ENCODE results near the gene FBH1. TPM values are rescaled to one million over a fixed set of nuclear protein-coding genes. Genes with fewer than 3 reads are reported as not detected.
"Not testable (repeated sequence)": the region's sequence is repeated elsewhere in the genome, so short reads cannot be mapped to it uniquely, and the experiment has no call there.

The FBH1 gene
- total RNA-seq, 1 experiment from 2014 or later: 50.5 TPM

DNA sequence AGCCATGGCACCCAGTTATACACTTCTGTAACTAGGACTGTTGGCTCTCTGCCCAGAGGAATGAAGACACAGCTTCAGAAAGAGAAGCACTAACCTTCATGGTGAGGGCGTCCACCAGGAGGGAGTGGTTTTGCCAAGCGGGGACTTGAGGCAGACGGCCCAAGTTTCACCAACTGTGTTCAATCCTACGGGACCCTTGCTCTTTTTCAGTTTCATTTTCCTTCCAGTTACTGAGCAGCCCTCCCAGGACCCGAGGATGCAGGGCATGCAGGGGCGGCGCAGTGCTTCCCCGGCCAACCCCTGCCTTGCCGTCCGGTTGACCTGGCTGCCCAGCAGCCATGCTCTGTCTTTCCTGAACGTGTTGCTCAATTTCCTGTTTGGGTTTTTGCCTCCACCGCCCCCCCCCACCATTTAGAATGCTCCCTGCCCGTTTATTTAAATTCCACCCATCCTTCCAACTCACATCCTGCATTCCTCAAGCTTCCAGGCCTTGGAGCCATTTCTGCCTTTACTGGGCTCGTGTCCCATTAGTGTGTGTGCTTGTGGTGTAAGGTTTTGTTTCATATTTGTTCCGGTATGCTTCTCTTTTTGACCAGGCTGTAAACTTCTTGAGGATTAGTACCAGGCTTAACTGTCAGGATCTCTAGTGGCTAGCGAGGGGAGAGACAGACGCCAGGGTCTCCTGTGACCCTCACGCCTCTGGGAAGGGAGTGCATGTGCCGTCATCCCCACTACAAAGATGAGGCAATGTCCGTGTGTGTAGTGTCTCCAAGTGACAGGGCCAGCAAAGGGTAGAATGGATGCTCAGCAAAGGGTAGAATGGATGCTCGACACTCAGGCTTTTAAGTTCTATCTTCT, 55.7 kb downstream of the FBH1 start:
- ChIA-PET POLR2A (interaction anchor here (0.6 kb wide), 1 partner anchor 139 kb away, joined by 11 read pairs; no protein-coding TSS in a partner anchor), CTCF (no interaction called here)
- in situ Hi-C loops (cut with HindIII; ENCODE audit: low pct_unique_long_range_greater_than_20kb, low sequenced_read_pairs) (no loop called here), intact Hi-C loops (cut with micrococcal nuclease; ENCODE audit: unreplicated experiment) (loop anchor here (10.0 kb wide), 1 partner anchor 109 kb away; no protein-coding TSS in a partner anchor)
- H3K4me3 ChIP-seq (ENCODE audit: low read depth in 2 of 2, low read length in 2 of 2): no peak overlapping the region
- no peak overlapping the region for H3K27ac ChIP-seq (ENCODE audit: low read length)
- H3K27me3 ChIP-seq (ENCODE audit: control insufficient read depth, insufficient read depth, low read length): no peaks in the 10 kb centered on the region
- no peaks in the 10 kb centered on the region for H3K4me1 ChIP-seq (ENCODE audit: control insufficient read depth, insufficient read depth, low read length)
- H3K9me3 ChIP-seq (ENCODE audit: control insufficient read depth, insufficient read depth, low read depth, low read length): no peaks in the 10 kb centered on the region
- DNase-seq (ENCODE audit: low read depth, low spot score): no peak
- no TSS peak for BruUV-seq (replicated peaks)
- no peaks in the 10 kb centered on the region for H3K36me3 ChIP-seq (ENCODE audit: control insufficient read depth, insufficient read depth, low read length)
- no peak for TF ChIP-seq REST (IDR thresholded peaks at IDR 0.05; ENCODE audit: insufficient read depth in 1 of 2, low read depth in 2 of 2, low read length in 1 of 2)
- no peak for TF ChIP-seq POLR2AphosphoS5 (IDR thresholded peaks at IDR 0.05; ENCODE audit: low read depth, low read length)
- TF ChIP-seq, protein P1, sequence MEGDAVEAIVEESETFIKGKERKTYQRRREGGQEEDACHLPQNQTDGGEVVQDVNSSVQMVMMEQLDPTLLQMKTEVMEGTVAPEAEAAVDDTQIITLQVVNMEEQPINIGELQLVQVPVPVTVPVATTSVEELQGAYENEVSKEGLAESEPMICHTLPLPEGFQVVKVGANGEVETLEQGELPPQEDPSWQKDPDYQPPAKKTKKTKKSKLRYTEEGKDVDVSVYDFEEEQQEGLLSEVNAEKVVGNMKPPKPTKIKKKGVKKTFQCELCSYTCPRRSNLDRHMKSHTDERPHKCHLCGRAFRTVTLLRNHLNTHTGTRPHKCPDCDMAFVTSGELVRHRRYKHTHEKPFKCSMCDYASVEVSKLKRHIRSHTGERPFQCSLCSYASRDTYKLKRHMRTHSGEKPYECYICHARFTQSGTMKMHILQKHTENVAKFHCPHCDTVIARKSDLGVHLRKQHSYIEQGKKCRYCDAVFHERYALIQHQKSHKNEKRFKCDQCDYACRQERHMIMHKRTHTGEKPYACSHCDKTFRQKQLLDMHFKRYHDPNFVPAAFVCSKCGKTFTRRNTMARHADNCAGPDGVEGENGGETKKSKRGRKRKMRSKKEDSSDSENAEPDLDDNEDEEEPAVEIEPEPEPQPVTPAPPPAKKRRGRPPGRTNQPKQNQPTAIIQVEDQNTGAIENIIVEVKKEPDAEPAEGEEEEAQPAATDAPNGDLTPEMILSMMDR (IDR thresholded peaks at IDR 0.05): no peak
- TF ChIP-seq TCF7L2 (IDR thresholded peaks at IDR 0.05; ENCODE audit: low read depth, low read length): no peak
- TF ChIP-seq SIN3A (IDR thresholded peaks at IDR 0.05; ENCODE audit: borderline replicate concordance, insufficient read depth, low read depth, low read length): no peak
- no peak for ATAC-seq

- H3K9me3 ChIP-seq (ENCODE audit: control insufficient read depth, insufficient read depth, low read depth, low read length); in situ Hi-C loops (cut with HindIII; ENCODE audit: low pct_unique_long_range_greater_than_20kb, low sequenced_read_pairs); CTCF ChIA-PET; DNase-seq (ENCODE audit: low read depth, low spot score); H3K4me1 ChIP-seq (ENCODE audit: control insufficient read depth, insufficient read depth, low read length); H3K27me3 ChIP-seq (ENCODE audit: control insufficient read depth, insufficient read depth, low read length); H3K36me3 ChIP-seq (ENCODE audit: control insufficient read depth, insufficient read depth, low read length); H3K4me3 ChIP-seq (ENCODE audit: low read depth in 2 of 2, low read length in 2 of 2); ATAC-seq; H3K27ac ChIP-seq (ENCODE audit: low read length); BruUV-seq (replicated peaks): not testable (repeated sequence)
- intact Hi-C loops (cut with micrococcal nuclease; ENCODE audit: unreplicated experiment): loop anchor here (10.0 kb wide), 1 partner anchor 108 kb away; no protein-coding TSS in a partner anchor
- POLR2A ChIA-PET: interaction anchor here (0.6 kb wide), 1 partner anchor 140 kb away, joined by 11 read pairs; no protein-coding TSS in a partner anchor
Measured at GRCh38 chr10:5946419-5946775, 56.4 kb downstream of the FBH1 start.

- no peak for ATAC-seq
- H3K27ac ChIP-seq (ENCODE audit: low read length): no peak overlapping the region
- no peaks in the 10 kb centered on the region for H3K4me1 ChIP-seq (ENCODE audit: control insufficient read depth, insufficient read depth, low read length)
- TF ChIP-seq TCF7L2 (IDR thresholded peaks at IDR 0.05; ENCODE audit: low read depth, low read length): no peak
- TF ChIP-seq, protein P1 (IDR thresholded peaks at IDR 0.05): no peak
- TF ChIP-seq REST (IDR thresholded peaks at IDR 0.05; ENCODE audit: insufficient read depth in 1 of 2, low read depth in 2 of 2, low read length in 1 of 2): no peak
- no peak for TF ChIP-seq POLR2AphosphoS5 (IDR thresholded peaks at IDR 0.05; ENCODE audit: low read depth, low read length)
- TF ChIP-seq SIN3A (IDR thresholded peaks at IDR 0.05; ENCODE audit: borderline replicate concordance, insufficient read depth, low read depth, low read length): no peak
- ChIA-PET POLR2A (no interaction called here), CTCF (no interaction called here)
- H3K4me3 ChIP-seq (ENCODE audit: low read depth in 2 of 2, low read length in 2 of 2): no peak overlapping the region
- intact Hi-C loops (cut with micrococcal nuclease; ENCODE audit: unreplicated experiment) (loop anchor here (10.0 kb wide), 1 partner anchor 108 kb away; no protein-coding TSS in a partner anchor), in situ Hi-C loops (cut with HindIII; ENCODE audit: low pct_unique_long_range_greater_than_20kb, low sequenced_read_pairs) (no loop called here)
- H3K9me3 ChIP-seq (ENCODE audit: control insufficient read depth, insufficient read depth, low read depth, low read length): no peaks in the 10 kb centered on the region
- no peaks in the 10 kb centered on the region for H3K27me3 ChIP-seq (ENCODE audit: control insufficient read depth, insufficient read depth, low read length)
- DNase-seq (ENCODE audit: low read depth, low spot score): no peak
- BruUV-seq (replicated peaks): no TSS peak
- H3K36me3 ChIP-seq (ENCODE audit: control insufficient read depth, insufficient read depth, low read length): no peaks in the 10 kb centered on the region
Measured at GRCh38 chr10:5946786-5947185, 56.7 kb downstream of the FBH1 start.
